CD4-positive, alpha-beta T cell treated with Interleukin-15 for 1 hour (primary cell): Measurements from ENCODE around the gene S100A11.
"Not testable (repeated sequence)": the region's sequence is repeated elsewhere in the genome, so short reads cannot be mapped to it uniquely, and the experiment has no call there.

ENCODE experiments used
- DNase-seq: peaks from one replicate; pipeline ENCODE4 v3.0.0-alpha.2; 2020

The S100A11 gene

GRCh38 chr1:152036267-152037216, at the start of gene S100A11:
Gene S100A11, minus strand, starts transcription at chr1:152037004. Its CDS starts 89 bp downstream, at chr1:152036915.
- DNase-seq = peak; percentile 81

- DNase-seq = no peak
Measured at GRCh38 chr1:152084853-152085252, 48.0 kb upstream of the S100A11 start.

- DNase-seq = not testable (repeated sequence)
Measured at GRCh38 chr1:152081026-152081425, 44.2 kb upstream of the S100A11 start.

- DNase-seq = not testable (repeated sequence)
Measured at GRCh38 chr1:152080494-152080893, 43.7 kb upstream of the S100A11 start.

- no peak for DNase-seq
Measured at GRCh38 chr1:152078831-152079441, 42.1 kb upstream of the S100A11 start.

GRCh38 chr1:152072311-152072710, 35.5 kb upstream of the S100A11 start:
- DNase-seq = no peak

- DNase-seq = no peak
Measured at GRCh38 chr1:152071123-152071522, 34.3 kb upstream of the S100A11 start.

GRCh38 chr1:152067929-152068328, 31.1 kb upstream of the S100A11 start:
- DNase-seq = no peak

- DNase-seq = no peak
Measured at GRCh38 chr1:152067150-152067549, 30.3 kb upstream of the S100A11 start.

GRCh38 chr1:152061952-152062351, 25.1 kb upstream of the S100A11 start:
- no peak for DNase-seq

- no peak for DNase-seq
Measured at GRCh38 chr1:152053375-152053774, 16.6 kb upstream of the S100A11 start.

GRCh38 chr1:152052606-152053005, 15.8 kb upstream of the S100A11 start:
- peak; percentile 77 for DNase-seq

- no peak for DNase-seq
Measured at GRCh38 chr1:152050886-152051675, 14.3 kb upstream of the S100A11 start.

GRCh38 chr1:152049291-152050083, 12.7 kb upstream of the S100A11 start:
- no peak for DNase-seq

- peak; percentile 81 for DNase-seq
Measured at GRCh38 chr1:152048416-152049009, 11.7 kb upstream of the S100A11 start.

- DNase-seq = peak; percentile 94
Measured at GRCh38 chr1:152047730-152048415, 11.1 kb upstream of the S100A11 start.

GRCh38 chr1:152047413-152047729, 10.6 kb upstream of the S100A11 start:
- no peak for DNase-seq

GRCh38 chr1:152044386-152044785, 7.6 kb upstream of the S100A11 start:
- DNase-seq = no peak

GRCh38 chr1:152043870-152044269, 7.1 kb upstream of the S100A11 start:
- no peak for DNase-seq

GRCh38 chr1:152042030-152042429, 5.2 kb upstream of the S100A11 start:
- DNase-seq = no peak

- no peak for DNase-seq
Measured at GRCh38 chr1:152039886-152040285, 3.1 kb upstream of the S100A11 start.

GRCh38 chr1:152039461-152039860, 2.7 kb upstream of the S100A11 start:
- no peak for DNase-seq
